Gastroesophageal sphincter (tissue), 3 donors: ENCODE data around the gene THRB.

Experiments used
- CTCF ChIP-seq, 4 experiments: fragments of 200-600 bp in 2 of 4; fragments of 450-650 bp in 2 of 4; sonication (generic) in 1 of 4; IDR thresholded peaks; one replicate each; pipeline ENCODE4 v1.5.1; 2017 to 2019; ENCODE audit warnings: antibody characterized with exemption in 4 of 4, mild to moderate bottlenecking in 2 of 4, moderate library complexity in 2 of 4
- EP300 ChIP-seq: sonication (generic); formaldehyde crosslinking; IDR thresholded peaks from one replicate; pipeline ENCODE4 v1.6.1; 2017; ENCODE audit warnings: antibody characterized with exemption, mild to moderate bottlenecking

GRCh38 chr3:24503616-24504113, 9.0 kb upstream of the THRB start:
- TF ChIP-seq CTCF (IDR thresholded peaks at IDR 0.05) (no peak), EP300 (no peak)
